Skeletal muscle tissue (tissue), 4 donors: Measurements from ENCODE around the gene TSKU. TPM values are rescaled to one million over a fixed set of nuclear protein-coding genes. Genes with fewer than 3 reads are reported as not detected.
A peak's percentile ranks its signal among the peaks of the same experiment; 100 is the strongest.

ENCODE experiments used
- H3K27ac ChIP-seq: one replicate; pipeline ENCODE4 v1.7.0; 2013; ENCODE audit warnings: mild to moderate bottlenecking, low read depth, low read length, inconsistent platforms
- H3K27me3 ChIP-seq, 3 donors: one replicate each; pipeline ENCODE4 v1.7.0; 2013; ENCODE audit warnings: low read length in 3 of 3; ENCODE audit not compliant: control insufficient read depth in 3 of 3, insufficient read depth in 3 of 3
- H3K36me3 ChIP-seq, 3 donors: one replicate each; pipeline ENCODE4 v1.7.0; 2013; ENCODE audit warnings: low read length in 3 of 3; ENCODE audit not compliant: control insufficient read depth in 3 of 3, insufficient read depth in 3 of 3
- H3K4me1 ChIP-seq, 3 donors: one replicate each; pipeline ENCODE4 v1.7.0; 2013; ENCODE audit warnings: low read length in 3 of 3, mild to moderate bottlenecking in 3 of 3; ENCODE audit not compliant: control insufficient read depth in 3 of 3, insufficient read depth in 3 of 3
- H3K4me3 ChIP-seq, 3 donors: one replicate each; pipeline ENCODE4 v1.7.0; 2013; ENCODE audit warnings: low read length in 3 of 3
- H3K9ac ChIP-seq, 3 donors: one replicate each; pipeline ENCODE4 v1.7.0; 2013; ENCODE audit warnings: low read length in 3 of 3, mild to moderate bottlenecking in 3 of 3, moderate library complexity in 2 of 3, low read depth in 1 of 3
- H3K9me3 ChIP-seq, 3 donors: one replicate each; pipeline ENCODE4 v1.7.0; 2013; ENCODE audit warnings: low read length in 3 of 3; ENCODE audit not compliant: control insufficient read depth in 3 of 3
- total RNA-seq: library from RNA; depleted of rRNA; stranded (reverse); fragments of >200 nt; gene quantifications from one replicate; pipeline ENCODE4 v1.2.3, GENCODE V29; 2014
- donor health status: Osteomylitis.

TSKU gene
- total RNA-seq, 1 donor from 2014 or later: 6.8 TPM

DNA sequence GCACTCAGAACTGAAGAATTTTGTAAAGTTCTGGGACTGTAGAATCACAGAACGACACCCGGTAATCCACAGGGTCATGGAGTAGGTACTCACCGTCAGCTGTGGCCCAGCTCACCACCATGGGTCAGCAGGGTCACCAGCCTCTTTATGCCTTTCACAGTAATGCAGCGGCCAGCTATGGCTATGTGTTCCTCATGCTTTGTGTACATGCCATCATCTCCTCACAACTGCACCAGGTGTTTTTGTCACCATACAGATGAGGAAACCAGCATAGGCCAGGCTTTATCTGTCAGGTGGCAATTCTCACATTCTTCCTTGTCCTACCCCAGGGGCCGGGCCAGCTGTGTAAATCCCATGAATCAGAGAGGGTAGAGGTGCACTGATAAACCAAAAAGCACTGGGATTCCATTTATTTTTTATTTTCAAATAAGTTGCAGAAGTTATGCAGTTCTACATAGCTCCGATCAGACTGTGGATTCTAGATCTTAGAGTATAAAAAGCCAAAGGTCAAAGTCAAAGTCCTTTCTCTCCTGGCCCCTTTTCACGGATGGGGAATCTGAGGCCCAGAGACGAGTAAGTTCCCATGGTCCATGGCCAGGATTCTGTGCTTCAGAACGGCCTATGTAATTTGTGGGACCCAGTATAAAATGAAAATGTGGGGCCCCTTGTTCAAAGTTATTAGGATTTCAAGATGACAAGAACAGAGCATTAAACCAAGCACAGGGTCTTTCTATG is 17.5 kb downstream of the TSKU start:
- no peaks in the 10 kb centered on the region for H3K9me3 ChIP-seq
- no peak overlapping the region for H3K4me3 ChIP-seq
- no peak overlapping the region for H3K9ac ChIP-seq
- H3K27me3 ChIP-seq: no peaks in the 10 kb centered on the region
- H3K4me1 ChIP-seq: peaks cover 4 to 18% (median 11%) of the 10 kb centered on the region in 3 donors
- no peak overlapping the region for H3K27ac ChIP-seq
- peaks cover 0 to 2% (median 0%) of the 10 kb centered on the region in 3 donors for H3K36me3 ChIP-seq

DNA sequence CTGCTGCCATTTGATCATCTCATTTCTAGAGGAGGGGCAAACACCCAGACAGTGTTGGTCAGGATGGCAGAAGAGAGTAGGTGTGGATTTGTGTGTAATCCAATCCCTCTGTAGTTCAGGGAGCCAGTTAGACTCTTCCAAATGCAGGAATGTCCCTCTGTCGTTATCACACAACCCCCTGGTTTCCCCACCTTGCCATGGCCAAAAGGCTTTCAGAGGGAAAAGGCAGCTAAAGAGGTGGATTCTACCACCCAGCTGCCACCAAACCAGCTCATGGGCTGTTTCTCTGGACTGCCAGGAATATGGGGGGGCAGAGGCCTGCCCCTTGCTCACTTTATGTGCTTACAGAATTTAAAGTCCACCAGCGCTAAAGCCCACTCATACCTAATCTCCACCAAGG is 18.1 kb downstream of the TSKU start:
- Histone ChIP-seq H3K4me3 (no peak overlapping the region), H3K4me1 (peaks cover 4 to 18% (median 11%) of the 10 kb centered on the region in 3 donors), H3K27me3 (no peaks in the 10 kb centered on the region), H3K36me3 (no peaks in the 10 kb centered on the region), H3K9ac (no peak overlapping the region), H3K9me3 (no peaks in the 10 kb centered on the region), H3K27ac (no peak overlapping the region)

DNA sequence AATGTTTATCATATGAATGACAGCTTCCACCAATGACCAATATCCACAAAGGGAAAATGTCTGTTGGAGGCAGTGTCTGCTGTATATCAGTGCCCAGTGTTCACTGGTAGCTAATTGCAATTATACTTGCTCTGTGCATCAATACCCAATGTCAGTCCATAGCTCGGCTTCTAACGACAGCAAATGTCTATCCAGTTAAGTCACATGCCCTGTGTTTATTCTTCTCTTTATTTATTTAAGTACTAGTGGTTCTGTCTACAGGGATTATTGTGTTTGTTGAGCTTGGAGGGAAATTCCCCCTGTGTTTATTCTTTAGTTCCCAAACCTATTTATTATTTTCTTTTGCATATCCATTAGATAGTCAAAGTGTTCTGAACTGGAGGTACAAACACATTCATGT is 18.6 kb downstream of the TSKU start:
- no peaks in the 10 kb centered on the region for H3K9me3 ChIP-seq
- H3K9ac ChIP-seq: no peak overlapping the region
- H3K36me3 ChIP-seq: no peaks in the 10 kb centered on the region
- H3K4me3 ChIP-seq: no peak overlapping the region
- H3K27ac ChIP-seq: no peak overlapping the region
- peaks cover 4 to 18% (median 11%) of the 10 kb centered on the region in 3 donors for H3K4me1 ChIP-seq
- no peaks in the 10 kb centered on the region for H3K27me3 ChIP-seq

DNA sequence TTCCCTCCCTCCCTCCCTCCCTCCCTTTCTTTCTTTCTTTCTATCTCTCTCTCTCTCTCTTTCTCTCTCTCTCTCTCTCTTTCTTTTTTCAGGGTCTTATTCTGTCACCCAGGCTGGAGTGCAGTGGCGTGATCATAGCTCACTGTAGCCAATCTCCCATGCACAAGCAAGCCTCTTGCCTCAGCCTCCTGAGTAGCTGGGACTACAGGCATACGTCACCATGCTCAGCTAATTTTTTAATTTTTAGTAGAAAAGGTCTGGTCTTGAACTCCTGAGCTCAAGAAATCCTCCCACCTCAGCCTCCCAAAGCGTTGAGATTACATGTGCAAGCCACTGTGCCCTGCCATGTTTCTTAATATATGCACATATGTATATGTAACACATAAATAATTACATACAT is 19.0 kb downstream of the TSKU start:
- no peak overlapping the region for H3K4me3 ChIP-seq
- no peaks in the 10 kb centered on the region for H3K27me3 ChIP-seq
- H3K9ac ChIP-seq: no peak overlapping the region
- H3K27ac ChIP-seq: no peak overlapping the region
- no peaks in the 10 kb centered on the region for H3K9me3 ChIP-seq
- no peaks in the 10 kb centered on the region for H3K36me3 ChIP-seq
- H3K4me1 ChIP-seq: peaks cover 6 to 20% (median 13%) of the 10 kb centered on the region in 3 donors

DNA sequence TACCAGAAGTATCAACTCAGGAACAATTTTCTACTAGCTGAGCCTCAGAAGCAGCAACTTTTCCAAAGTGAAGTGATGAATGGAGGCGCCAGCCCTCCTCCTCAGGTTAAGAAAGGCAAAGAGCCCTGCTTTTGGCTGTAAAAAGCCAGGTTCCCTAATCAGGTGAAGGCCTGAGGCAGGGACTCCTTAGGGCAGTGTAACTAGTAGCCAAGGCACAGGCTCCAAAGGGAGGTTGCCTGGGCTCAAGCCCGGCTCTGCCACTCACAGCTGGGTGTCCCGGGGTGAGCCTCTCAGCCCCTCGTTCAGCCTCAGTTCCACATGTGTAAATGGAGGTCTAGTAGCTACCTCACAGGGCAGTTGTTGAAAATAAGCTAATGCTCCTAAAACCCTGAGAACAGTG is 19.5 kb downstream of the TSKU start:
- Histone ChIP-seq H3K9me3 (no peaks in the 10 kb centered on the region), H3K4me1 (peaks cover 8 to 25% (median 18%) of the 10 kb centered on the region in 3 donors), H3K4me3 (no peak overlapping the region), H3K27me3 (no peaks in the 10 kb centered on the region), H3K36me3 (no peaks in the 10 kb centered on the region), H3K9ac (peak overlapping the region in 1 of 3 donors; percentile 21), H3K27ac (no peak overlapping the region)

DNA sequence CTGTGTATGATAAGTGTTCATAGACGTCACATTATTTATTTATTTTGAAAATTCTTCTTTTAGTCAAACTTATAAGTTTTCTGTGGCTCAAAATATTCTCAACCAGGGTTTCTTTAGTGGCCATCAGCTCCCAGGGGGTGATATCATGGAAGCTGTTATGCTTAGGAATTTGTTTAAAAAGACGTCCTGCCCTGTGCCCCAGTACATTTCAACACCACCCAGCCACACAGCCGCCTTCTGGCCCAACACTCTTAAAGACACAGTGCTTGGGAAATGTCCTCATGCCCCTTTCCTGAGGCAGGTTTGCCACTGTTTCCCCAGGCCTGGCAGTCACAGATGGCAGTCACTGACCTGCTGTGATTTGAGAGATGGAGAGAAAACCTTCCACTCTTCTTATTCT is 19.9 kb downstream of the TSKU start:
- Histone ChIP-seq H3K9ac (no peak overlapping the region), H3K4me3 (no peak overlapping the region), H3K27me3 (no peaks in the 10 kb centered on the region), H3K9me3 (no peaks in the 10 kb centered on the region), H3K27ac (no peak overlapping the region), H3K36me3 (no peaks in the 10 kb centered on the region), H3K4me1 (peaks cover 8 to 25% (median 18%) of the 10 kb centered on the region in 3 donors)

DNA sequence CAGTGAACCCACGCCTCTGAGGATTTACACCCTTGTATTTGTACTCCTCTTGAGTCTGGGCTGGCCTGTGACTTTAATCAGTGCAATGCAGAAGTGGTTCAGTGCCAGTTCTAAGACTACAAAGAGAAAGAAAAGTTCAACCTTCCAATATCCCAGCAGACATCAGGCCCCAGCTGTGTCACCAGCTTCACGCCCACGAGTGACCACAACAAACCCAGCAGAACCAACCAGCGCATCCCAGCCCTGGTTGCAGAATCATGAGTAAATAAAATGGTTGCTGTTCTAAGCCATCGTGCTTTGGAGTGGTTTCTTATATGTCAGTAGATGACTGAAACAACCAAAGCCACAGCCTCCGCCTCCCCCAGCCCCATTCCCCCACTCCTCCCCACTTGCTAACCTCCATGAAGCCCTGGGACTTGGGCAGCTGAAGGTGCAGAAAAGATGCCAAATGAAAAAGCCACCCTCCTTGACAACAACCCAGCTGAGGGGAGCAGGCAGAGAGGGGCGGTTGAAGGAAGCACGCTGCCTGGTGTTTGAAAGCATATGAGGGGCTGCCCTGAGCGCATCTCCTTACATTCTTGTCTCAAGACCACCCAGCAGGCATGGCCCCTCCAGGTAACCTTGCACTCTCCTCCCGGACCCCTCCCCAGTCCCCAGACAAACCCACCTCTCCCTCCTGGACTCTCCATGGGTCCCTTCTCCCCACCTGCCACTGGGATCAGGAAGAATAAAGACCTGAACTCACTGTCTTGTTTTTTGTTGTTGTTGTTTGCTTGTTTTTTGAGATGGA is 20.9 kb downstream of the TSKU start:
- H3K9ac ChIP-seq: no peak overlapping the region
- no peak overlapping the region for H3K27ac ChIP-seq
- peaks cover 5 to 18% (median 15%) of the 10 kb centered on the region in 3 donors for H3K4me1 ChIP-seq
- H3K27me3 ChIP-seq: no peaks in the 10 kb centered on the region
- H3K36me3 ChIP-seq: no peaks in the 10 kb centered on the region
- H3K9me3 ChIP-seq: no peaks in the 10 kb centered on the region
- no peak overlapping the region for H3K4me3 ChIP-seq

DNA sequence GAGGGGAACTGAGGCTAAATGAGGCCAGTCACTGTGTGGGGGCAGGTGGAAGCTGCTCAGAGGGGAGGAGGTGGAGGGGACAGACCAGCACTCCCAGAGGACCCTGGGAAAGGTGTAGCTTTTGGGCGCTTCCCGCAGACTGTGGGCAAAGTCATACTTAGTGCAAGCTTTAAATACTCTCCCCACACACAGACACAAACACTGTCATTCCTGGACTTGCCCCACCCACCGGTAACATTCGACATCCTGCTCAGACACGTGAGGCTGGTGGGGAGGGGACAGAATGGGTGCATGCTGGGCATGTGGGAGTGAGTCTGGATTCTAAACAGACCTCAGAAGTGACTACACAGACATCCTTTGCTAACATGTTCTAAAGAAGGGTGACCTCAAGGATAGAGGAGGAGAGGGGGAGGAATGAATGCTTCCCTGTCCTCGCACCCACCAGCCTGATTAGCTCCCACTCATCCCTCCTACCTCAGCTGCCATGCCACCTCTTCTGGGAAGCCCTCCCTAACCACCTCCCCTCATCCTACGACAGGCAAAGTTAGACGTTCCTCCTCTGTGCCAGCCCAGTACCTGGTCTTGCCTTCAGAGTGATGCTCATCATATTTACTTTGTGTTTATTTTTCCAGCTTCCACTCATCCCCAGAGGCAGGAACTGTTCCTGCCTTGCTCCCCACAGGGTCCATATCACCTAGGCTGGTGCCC is 22.2 kb downstream of the TSKU start:
- no peaks in the 10 kb centered on the region for H3K36me3 ChIP-seq
- H3K27ac ChIP-seq: no peak overlapping the region
- H3K9ac ChIP-seq: no peak overlapping the region
- H3K4me1 ChIP-seq: peaks cover 4 to 12% (median 9%) of the 10 kb centered on the region in 3 donors
- H3K9me3 ChIP-seq: no peaks in the 10 kb centered on the region
- H3K27me3 ChIP-seq: no peaks in the 10 kb centered on the region
- no peak overlapping the region for H3K4me3 ChIP-seq

DNA sequence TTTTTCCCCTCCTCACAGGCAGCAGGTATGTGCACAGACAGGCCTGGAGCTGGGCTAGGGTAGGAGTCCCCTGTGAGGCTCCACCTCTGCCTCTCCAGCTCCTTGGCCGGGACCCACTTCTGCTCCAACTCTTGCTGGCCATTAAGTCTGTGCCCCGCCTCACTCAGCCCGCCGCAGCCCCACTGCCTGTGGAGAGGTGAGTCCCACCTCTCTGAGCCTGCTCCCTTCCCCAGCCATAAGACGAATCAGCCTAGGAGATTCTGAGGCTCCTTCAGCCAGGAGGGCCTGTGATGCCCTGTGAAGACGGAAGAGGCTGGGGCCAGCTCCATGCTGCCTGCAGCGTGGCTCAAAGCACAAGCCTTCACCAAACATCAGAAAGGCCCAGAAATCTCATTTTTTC is 23.0 kb downstream of the TSKU start:
- Histone ChIP-seq H3K9me3 (no peaks in the 10 kb centered on the region), H3K4me1 (peaks cover 4 to 12% (median 9%) of the 10 kb centered on the region in 3 donors), H3K36me3 (no peaks in the 10 kb centered on the region), H3K4me3 (no peak overlapping the region), H3K9ac (no peak overlapping the region), H3K27ac (no peak overlapping the region), H3K27me3 (no peaks in the 10 kb centered on the region)
